ENCODE measurements around the gene CACNB2. TPM values are rescaled to one million over a fixed set of nuclear protein-coding genes. Genes with fewer than 3 reads are reported as not detected.

Gene CACNB2
- total RNA-seq, 1 donor from 2014 or later: 3.5 TPM

DNA sequence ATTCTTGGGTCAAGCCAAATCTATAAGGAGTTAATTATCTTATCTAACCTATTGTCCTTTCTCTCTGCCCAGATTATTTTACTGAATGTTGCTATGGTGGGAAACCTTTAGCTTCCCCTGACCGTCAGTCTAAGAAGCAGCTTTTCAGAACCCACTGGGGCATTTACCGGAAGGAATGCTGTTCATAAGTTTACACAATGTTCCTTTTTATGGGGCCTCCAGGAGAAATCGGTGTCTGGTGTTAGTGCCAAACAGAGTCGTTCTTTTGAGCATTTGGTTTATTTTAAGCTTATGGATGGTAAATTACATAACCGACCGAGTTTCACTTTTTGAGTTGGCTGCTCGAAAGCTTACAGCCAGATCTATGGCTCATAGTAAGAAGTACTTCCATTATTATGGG lies 111.9 kb downstream of the CACNB2 start:
- peaks cover 3% of the 10 kb centered on the region for H3K4me1 Mint-ChIP-seq
- H3K27me3 ChIP-seq: no peaks in the 10 kb centered on the region
- no peak overlapping the region for H3K27ac Mint-ChIP-seq
- no peaks in the 10 kb centered on the region for H3K27me3 Mint-ChIP-seq (ENCODE audit: insufficient read depth, low read depth)
- no peaks in the 10 kb centered on the region for H3K36me3 ChIP-seq
- H3K9me3 ChIP-seq (ENCODE audit: low read depth): no peaks in the 10 kb centered on the region
- H3K9me3 Mint-ChIP-seq: no peaks in the 10 kb centered on the region
- H3K9ac ChIP-seq: no peak overlapping the region
- H3K36me3 Mint-ChIP-seq: no peaks in the 10 kb centered on the region
- no peak overlapping the region for H3K4me3 Mint-ChIP-seq
- H3K4me1 ChIP-seq: peaks cover 1% of the 10 kb centered on the region
- DNase-seq (ENCODE audit: low spot score): no peak
- H3K4me3 ChIP-seq: no peak overlapping the region
- no peak overlapping the region for H2AFZ ChIP-seq (replicated peaks)
- no peaks in the 10 kb centered on the region for H3F3A ChIP-seq (ENCODE audit: low read depth)
- H3K79me2 ChIP-seq (ENCODE audit: low read depth): no peaks in the 10 kb centered on the region
- no peak for TF ChIP-seq EZH2phosphoT487 (IDR thresholded peaks at IDR 0.05)
- TF ChIP-seq EZH2 (IDR thresholded peaks at IDR 0.05): no peak
- TF ChIP-seq, protein P1, sequence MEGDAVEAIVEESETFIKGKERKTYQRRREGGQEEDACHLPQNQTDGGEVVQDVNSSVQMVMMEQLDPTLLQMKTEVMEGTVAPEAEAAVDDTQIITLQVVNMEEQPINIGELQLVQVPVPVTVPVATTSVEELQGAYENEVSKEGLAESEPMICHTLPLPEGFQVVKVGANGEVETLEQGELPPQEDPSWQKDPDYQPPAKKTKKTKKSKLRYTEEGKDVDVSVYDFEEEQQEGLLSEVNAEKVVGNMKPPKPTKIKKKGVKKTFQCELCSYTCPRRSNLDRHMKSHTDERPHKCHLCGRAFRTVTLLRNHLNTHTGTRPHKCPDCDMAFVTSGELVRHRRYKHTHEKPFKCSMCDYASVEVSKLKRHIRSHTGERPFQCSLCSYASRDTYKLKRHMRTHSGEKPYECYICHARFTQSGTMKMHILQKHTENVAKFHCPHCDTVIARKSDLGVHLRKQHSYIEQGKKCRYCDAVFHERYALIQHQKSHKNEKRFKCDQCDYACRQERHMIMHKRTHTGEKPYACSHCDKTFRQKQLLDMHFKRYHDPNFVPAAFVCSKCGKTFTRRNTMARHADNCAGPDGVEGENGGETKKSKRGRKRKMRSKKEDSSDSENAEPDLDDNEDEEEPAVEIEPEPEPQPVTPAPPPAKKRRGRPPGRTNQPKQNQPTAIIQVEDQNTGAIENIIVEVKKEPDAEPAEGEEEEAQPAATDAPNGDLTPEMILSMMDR (IDR thresholded peaks at IDR 0.05): no peak
- no peak overlapping the region for H3K27ac ChIP-seq
- H3K4me2 ChIP-seq: no peak overlapping the region
- no peaks in the 10 kb centered on the region for H4K20me1 ChIP-seq (ENCODE audit: low read depth)

DNA sequence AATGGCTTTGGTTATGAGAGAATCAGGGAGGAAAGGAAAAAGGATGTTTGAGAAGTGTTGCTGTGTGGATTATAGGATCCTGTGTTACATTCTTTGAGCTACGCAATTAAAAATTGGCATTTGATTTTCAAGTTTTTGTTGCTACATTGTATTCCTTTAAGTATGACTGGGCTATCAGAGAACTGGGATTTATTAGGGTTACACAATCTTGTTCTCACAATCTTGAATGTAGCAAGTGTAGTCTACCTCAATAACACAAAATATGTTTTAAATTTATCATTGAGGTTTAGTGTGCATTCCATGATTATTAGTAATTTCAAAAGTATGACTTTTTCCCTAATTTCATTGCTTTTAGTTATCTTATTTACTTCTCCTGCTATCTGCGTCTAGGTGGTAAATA lies 113.9 kb downstream of the CACNB2 start:
- Histone ChIP-seq H3K9me3 (ENCODE audit: low read depth) (no peaks in the 10 kb centered on the region), H3K79me2 (ENCODE audit: low read depth) (no peaks in the 10 kb centered on the region), H3K27me3 (no peaks in the 10 kb centered on the region), H3K36me3 (no peaks in the 10 kb centered on the region), H3K9ac (no peak overlapping the region), H3K4me2 (no peak overlapping the region), H3K4me1 (no peaks in the 10 kb centered on the region), H2AFZ (replicated peaks) (no peak overlapping the region), H3K4me3 (no peak overlapping the region), H3K27ac (no peak overlapping the region), H4K20me1 (ENCODE audit: low read depth) (no peaks in the 10 kb centered on the region), H3F3A (ENCODE audit: low read depth) (no peaks in the 10 kb centered on the region)
- Mint-ChIP-seq H3K36me3 (no peaks in the 10 kb centered on the region), H3K9me3 (no peaks in the 10 kb centered on the region), H3K27me3 (ENCODE audit: insufficient read depth, low read depth) (no peaks in the 10 kb centered on the region), H3K4me1 (no peaks in the 10 kb centered on the region), H3K4me3 (no peak overlapping the region), H3K27ac (no peak overlapping the region)
- TF ChIP-seq EZH2phosphoT487 (IDR thresholded peaks at IDR 0.05) (no peak), EZH2 (IDR thresholded peaks at IDR 0.05) (no peak)
- TF ChIP-seq, protein P1 (IDR thresholded peaks at IDR 0.05): no peak
- no peak for DNase-seq (ENCODE audit: low spot score)

DNA sequence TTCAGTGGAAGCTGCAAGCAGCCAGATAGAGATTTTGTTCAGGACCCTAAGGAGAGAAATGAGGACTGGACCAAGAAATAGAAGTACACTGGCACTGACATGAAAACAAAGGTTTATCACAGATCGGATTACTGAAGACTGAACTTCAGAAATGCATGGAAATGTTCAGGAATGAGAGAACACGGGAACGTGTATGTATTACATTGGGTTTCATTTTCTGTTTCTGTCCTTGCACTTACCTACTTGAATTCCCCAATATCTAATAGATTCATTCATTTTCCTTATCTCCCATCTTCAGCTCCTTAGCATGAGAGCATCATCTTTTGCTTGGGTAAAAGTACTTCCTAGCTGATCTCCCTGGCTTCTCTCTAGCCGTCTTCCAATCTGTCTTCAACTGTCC lies 114.5 kb downstream of the CACNB2 start:
- Histone ChIP-seq H3K4me1 (no peaks in the 10 kb centered on the region), H3K4me2 (no peak overlapping the region), H3K9me3 (ENCODE audit: low read depth) (no peaks in the 10 kb centered on the region), H3K9ac (no peak overlapping the region), H3K4me3 (no peak overlapping the region), H3F3A (ENCODE audit: low read depth) (no peaks in the 10 kb centered on the region), H4K20me1 (ENCODE audit: low read depth) (no peaks in the 10 kb centered on the region), H2AFZ (replicated peaks) (no peak overlapping the region), H3K36me3 (no peaks in the 10 kb centered on the region), H3K27me3 (no peaks in the 10 kb centered on the region), H3K79me2 (ENCODE audit: low read depth) (no peaks in the 10 kb centered on the region), H3K27ac (no peak overlapping the region)
- Mint-ChIP-seq H3K4me3 (no peak overlapping the region), H3K36me3 (no peaks in the 10 kb centered on the region), H3K4me1 (no peaks in the 10 kb centered on the region), H3K9me3 (no peaks in the 10 kb centered on the region), H3K27ac (no peak overlapping the region), H3K27me3 (ENCODE audit: insufficient read depth, low read depth) (no peaks in the 10 kb centered on the region)
- TF ChIP-seq, protein P1 (IDR thresholded peaks at IDR 0.05): no peak
- no peak for TF ChIP-seq EZH2phosphoT487 (IDR thresholded peaks at IDR 0.05)
- DNase-seq (ENCODE audit: low spot score): no peak

Measured in neural progenitor cell (in vitro differentiated cells).